ENCODE data around the gene MACROD2. TPM values are rescaled to one million over a fixed set of nuclear protein-coding genes. Genes with fewer than 3 reads are reported as not detected.

Gene MACROD2
- total RNA-seq, 4 donors from 2014 or later = 4.6 to 33.0 (median 8.3) TPM

DNA sequence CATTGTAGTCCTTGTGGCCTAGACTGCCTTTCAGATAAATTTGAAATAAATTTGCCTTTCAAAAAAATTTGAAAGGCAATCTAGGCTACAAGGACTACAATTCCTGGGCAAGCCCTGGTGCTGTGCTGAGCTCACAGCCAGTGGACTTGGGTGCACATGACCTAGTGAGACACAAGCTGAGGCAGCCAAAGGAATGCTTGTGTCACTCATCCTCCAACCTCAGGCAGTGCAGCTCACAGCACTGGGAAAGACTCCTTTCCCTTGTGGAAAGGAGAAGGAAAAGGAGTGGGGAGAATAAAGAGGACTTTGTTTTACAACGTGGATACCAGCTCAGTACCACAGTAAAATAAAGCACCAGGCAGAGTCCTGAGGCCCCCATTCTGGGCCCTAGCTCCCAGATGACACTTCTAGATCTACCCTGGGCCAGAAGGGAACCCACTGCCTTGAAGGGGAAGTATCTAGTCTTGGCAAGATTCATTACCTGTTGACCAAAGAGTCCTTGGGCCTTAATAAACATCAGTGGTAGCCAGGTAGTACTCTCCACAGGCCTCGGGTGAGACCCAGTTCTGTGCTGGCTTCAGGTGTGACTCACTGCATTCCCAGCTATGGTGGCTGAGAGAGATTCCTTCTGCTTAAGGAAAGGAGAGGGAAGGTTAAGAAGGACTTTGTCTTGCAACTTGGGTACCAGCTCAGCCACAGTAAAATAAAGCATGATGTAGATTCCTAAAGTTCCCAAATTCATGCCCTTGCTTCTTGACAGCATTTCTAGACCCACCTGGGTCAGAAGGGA lies 1001.8 kb downstream of the MACROD2 start:
- in situ Hi-C loops (cut with MboI; ENCODE audit: low pct_ligation_motif_present in 1 of 4, low pct_unique_long_range_greater_than_20kb in 1 of 4, low sequenced_read_pairs in 3 of 4) (no loop called here), intact Hi-C loops (cut with DNase I; ENCODE audit: low total_unique reads) (no loop called here)
- no peaks in the 10 kb centered on the region for H3K4me1 ChIP-seq
- H3K4me3 ChIP-seq = no peak overlapping the region
- H3K36me3 ChIP-seq = no peaks in the 10 kb centered on the region
- H3K27me3 ChIP-seq = no peaks in the 10 kb centered on the region
- TF ChIP-seq POLR2A (IDR thresholded peaks at IDR 0.05) = no peak
- TF ChIP-seq, protein P1, sequence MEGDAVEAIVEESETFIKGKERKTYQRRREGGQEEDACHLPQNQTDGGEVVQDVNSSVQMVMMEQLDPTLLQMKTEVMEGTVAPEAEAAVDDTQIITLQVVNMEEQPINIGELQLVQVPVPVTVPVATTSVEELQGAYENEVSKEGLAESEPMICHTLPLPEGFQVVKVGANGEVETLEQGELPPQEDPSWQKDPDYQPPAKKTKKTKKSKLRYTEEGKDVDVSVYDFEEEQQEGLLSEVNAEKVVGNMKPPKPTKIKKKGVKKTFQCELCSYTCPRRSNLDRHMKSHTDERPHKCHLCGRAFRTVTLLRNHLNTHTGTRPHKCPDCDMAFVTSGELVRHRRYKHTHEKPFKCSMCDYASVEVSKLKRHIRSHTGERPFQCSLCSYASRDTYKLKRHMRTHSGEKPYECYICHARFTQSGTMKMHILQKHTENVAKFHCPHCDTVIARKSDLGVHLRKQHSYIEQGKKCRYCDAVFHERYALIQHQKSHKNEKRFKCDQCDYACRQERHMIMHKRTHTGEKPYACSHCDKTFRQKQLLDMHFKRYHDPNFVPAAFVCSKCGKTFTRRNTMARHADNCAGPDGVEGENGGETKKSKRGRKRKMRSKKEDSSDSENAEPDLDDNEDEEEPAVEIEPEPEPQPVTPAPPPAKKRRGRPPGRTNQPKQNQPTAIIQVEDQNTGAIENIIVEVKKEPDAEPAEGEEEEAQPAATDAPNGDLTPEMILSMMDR (IDR thresholded peaks at IDR 0.05) = no peak
- no peak for TF ChIP-seq EP300 (IDR thresholded peaks at IDR 0.05; ENCODE audit: low read depth)
- no peaks in the 10 kb centered on the region for H3K9me3 ChIP-seq
- WGBS, 2 donors (ENCODE audit: low coverage in 1 of 2) = 72% methylated on average over 2 of the region's 2 CpGs; no CpG with 5 or more reads in 1 of the 2 donors
- H3K27ac ChIP-seq = no peak overlapping the region
- DNase-seq = no peak

DNA sequence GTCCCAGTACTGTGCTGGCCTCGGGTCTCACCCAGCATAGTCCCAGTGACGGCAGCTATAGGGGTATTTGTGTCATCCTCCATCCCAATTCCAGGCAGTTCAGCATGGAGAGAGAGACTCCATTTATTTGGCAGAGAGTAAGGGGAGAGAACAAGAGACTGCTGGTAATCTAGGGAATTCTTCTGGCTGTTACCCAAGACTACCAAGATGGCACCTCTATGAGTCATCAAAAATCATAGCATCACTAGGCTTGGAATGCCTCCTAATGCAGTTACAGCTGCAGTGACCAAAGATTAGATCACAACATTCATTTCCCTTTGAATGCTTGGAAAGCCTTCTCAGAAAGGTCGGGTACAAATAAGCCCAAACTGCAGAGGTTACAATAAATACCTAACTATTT lies 1002.5 kb downstream of the MACROD2 start:
- TF ChIP-seq EP300 (IDR thresholded peaks at IDR 0.05; ENCODE audit: low read depth) (no peak), POLR2A (IDR thresholded peaks at IDR 0.05) (no peak), POLR2AphosphoS5 (IDR thresholded peaks at IDR 0.05) (no peak)
- TF ChIP-seq, protein P1 (IDR thresholded peaks at IDR 0.05) = no peak
- intact Hi-C loops (cut with DNase I; ENCODE audit: low total_unique reads) (no loop called here), in situ Hi-C loops (cut with MboI; ENCODE audit: low pct_ligation_motif_present in 1 of 4, low pct_unique_long_range_greater_than_20kb in 1 of 4, low sequenced_read_pairs in 3 of 4) (no loop called here)
- no peak for DNase-seq
- Histone ChIP-seq H3K27ac (no peak overlapping the region), H3K9me3 (no peaks in the 10 kb centered on the region), H3K4me1 (no peaks in the 10 kb centered on the region), H3K36me3 (no peaks in the 10 kb centered on the region), H3K4me3 (no peak overlapping the region), H3K27me3 (no peaks in the 10 kb centered on the region)
- WGBS, 2 donors (ENCODE audit: low coverage in 1 of 2) = 75 to 80% methylated on average over 1 of the region's 3 CpGs

DNA sequence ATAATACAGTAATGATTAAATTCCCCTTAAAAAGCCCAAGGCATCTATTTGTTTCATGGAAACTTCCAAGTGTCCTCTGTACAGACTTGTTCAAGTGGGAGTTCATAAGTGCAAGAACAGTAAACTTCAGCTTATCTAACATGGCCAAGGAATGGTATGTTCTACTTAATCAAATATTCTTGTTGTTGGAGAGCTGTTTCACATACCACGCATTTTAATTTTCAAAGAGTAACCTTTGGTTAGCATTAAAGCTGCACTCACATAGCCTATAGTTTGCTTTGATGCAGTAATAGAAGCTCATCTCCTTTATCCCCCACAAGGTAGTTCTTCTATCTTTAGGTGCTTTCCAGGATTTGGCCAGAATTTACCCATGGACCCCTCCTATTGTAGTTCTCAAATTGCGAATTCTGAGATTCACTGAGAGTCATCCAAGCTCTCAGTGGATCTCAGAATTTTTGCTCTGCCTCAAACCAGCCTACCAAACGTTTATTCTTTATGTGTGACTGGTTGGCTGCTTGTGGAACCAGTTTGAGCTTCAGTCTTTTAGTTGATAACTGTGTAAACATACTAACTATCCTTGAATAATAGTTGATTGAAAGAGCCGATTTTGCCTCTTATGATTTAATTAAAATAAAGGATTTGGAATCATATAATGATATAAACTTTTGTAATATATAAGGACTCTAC lies 1010.1 kb downstream of the MACROD2 start:
- in situ Hi-C loops (cut with MboI; ENCODE audit: low pct_ligation_motif_present in 1 of 4, low pct_unique_long_range_greater_than_20kb in 1 of 4, low sequenced_read_pairs in 3 of 4) = no loop called here
- 68 to 70% methylated on average over 4 of the region's 4 CpGs for WGBS, 2 donors (ENCODE audit: low coverage in 1 of 2)
- H3K27ac ChIP-seq = no peak overlapping the region
- no peak for DNase-seq
- no peak overlapping the region for H3K4me3 ChIP-seq
- H3K9me3 ChIP-seq = no peaks in the 10 kb centered on the region
- H3K27me3 ChIP-seq = no peaks in the 10 kb centered on the region
- H3K36me3 ChIP-seq = no peaks in the 10 kb centered on the region
- TF ChIP-seq EP300 (IDR thresholded peaks at IDR 0.05; ENCODE audit: low read depth) = no peak
- TF ChIP-seq POLR2AphosphoS5 (IDR thresholded peaks at IDR 0.05) = no peak
- TF ChIP-seq, protein P1 (IDR thresholded peaks at IDR 0.05) = no peak
- intact Hi-C loops (cut with DNase I; ENCODE audit: low total_unique reads) = no loop called here
- H3K4me1 ChIP-seq = peaks cover 0 to 5% (median 0%) of the 10 kb centered on the region in 4 donors

DNA sequence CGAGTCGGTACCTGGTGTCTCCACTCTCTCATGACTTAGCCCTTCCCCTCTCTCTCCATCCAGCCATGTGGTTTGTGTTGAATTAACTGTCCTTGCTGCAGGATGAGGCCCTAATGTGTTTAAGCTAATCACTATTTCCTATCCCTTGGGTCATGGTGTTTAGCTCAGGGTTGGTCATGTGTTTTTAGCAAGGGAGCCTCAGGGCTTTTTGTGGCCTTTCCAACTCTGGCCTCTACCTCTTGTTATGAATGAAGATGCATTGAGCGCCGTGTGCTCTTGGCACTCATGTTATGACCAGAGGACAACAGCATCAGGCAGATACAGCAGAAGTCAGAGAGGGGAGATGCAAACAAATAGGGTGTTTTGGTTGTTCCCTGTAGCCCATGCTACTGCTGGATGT lies 1016.3 kb downstream of the MACROD2 start:
- no peak overlapping the region for H3K27ac ChIP-seq
- DNase-seq = no peak
- intact Hi-C loops (cut with DNase I; ENCODE audit: low total_unique reads) (no loop called here), in situ Hi-C loops (cut with MboI; ENCODE audit: low pct_ligation_motif_present in 1 of 4, low pct_unique_long_range_greater_than_20kb in 1 of 4, low sequenced_read_pairs in 3 of 4) (no loop called here)
- H3K4me1 ChIP-seq = peaks cover 0 to 5% (median 0%) of the 10 kb centered on the region in 4 donors
- H3K36me3 ChIP-seq = no peaks in the 10 kb centered on the region
- TF ChIP-seq, protein P1 (IDR thresholded peaks at IDR 0.05) = no peak
- TF ChIP-seq EP300 (IDR thresholded peaks at IDR 0.05; ENCODE audit: low read depth) = no peak
- TF ChIP-seq POLR2AphosphoS5 (IDR thresholded peaks at IDR 0.05) = no peak
- no peaks in the 10 kb centered on the region for H3K27me3 ChIP-seq
- H3K4me3 ChIP-seq = no peak overlapping the region
- 93 to 100% methylated on average over 2 to 4 of the region's 4 CpGs for WGBS, 2 donors (ENCODE audit: low coverage in 1 of 2)
- H3K9me3 ChIP-seq = no peaks in the 10 kb centered on the region
